Transverse colon (tissue), 4 donors: Measurements from ENCODE around the gene CFAP20DC. TPM values are rescaled to one million over a fixed set of nuclear protein-coding genes. Genes with fewer than 3 reads are reported as not detected.

Experiments
- DNase-seq: peaks from one replicate; pipeline ENCODE4 v3.0.0-alpha.2; 2019
- H3K27ac ChIP-seq, 4 donors: fragments of 200-600 bp; sonication (generic); 2 replicates each; pipeline ENCODE4 v1.5.1; 2016 to 2018; ENCODE audit warnings: inconsistent platforms in 4 of 4
- H3K27me3 ChIP-seq: fragments of 200-600 bp; sonication (generic); 2 replicates; pipeline ENCODE4 v1.5.1; 2017; ENCODE audit warnings: inconsistent platforms
- H3K36me3 ChIP-seq, 4 donors: fragments of 200-600 bp; sonication (generic); 2 replicates each; pipeline ENCODE4 v1.5.1; 2017 to 2019; ENCODE audit warnings: inconsistent platforms in 4 of 4
- H3K4me1 ChIP-seq, 4 donors: fragments of 200-600 bp; sonication (generic); 2 replicates each; pipeline ENCODE4 v1.5.1; 2017 to 2020; ENCODE audit warnings: inconsistent platforms in 4 of 4
- H3K4me3 ChIP-seq, 4 donors: fragments of 200-600 bp; sonication (generic); 1 replicate in 1 of 4; 2 replicates in 3 of 4; pipeline versions ENCODE4 v1.5.1 to v1.6.1; 2017 to 2019; ENCODE audit warnings: inconsistent platforms in 4 of 4
- H3K9me3 ChIP-seq, 2 donors: fragments of 200-600 bp; sonication (generic); 2 replicates each; pipeline ENCODE4 v1.5.1; 2017 to 2019; ENCODE audit warnings: inconsistent platforms in 2 of 2
- EP300 ChIP-seq: sonication (generic); formaldehyde crosslinking; IDR thresholded peaks from one replicate; pipeline ENCODE4 v1.6.1; 2017; ENCODE audit warnings: antibody characterized with exemption, low read depth
- POLR2A ChIP-seq: fragments of 450-650 bp; IDR thresholded peaks from one replicate; pipeline ENCODE4 v1.6.1; 2016; ENCODE audit warnings: antibody characterized with exemption, mild to moderate bottlenecking, moderate library complexity
- POLR2AphosphoS5 ChIP-seq, 3 donors: sonication (generic); formaldehyde crosslinking; IDR thresholded peaks; one replicate each; pipeline ENCODE4 v1.6.1; 2016; ENCODE audit warnings: antibody characterized with exemption in 3 of 3
- WGBS, 2 donors: methylation state at CpG; one replicate each; pipeline ENCODE4 v1.1.5; 2018; ENCODE audit warnings: low coverage in 1 of 2; 5-methylcytosine and 5-hydroxymethylcytosine counted together
- in situ Hi-C, 4 donors: fragments of 200-750 bp; cut with MboI; loops; one replicate each; pipeline versions ENCODE4 v1.15.0 to v1.15.1; 2017; ENCODE audit warnings: low sequenced_read_pairs in 3 of 4, low pct_ligation_motif_present in 1 of 4, low pct_unique_long_range_greater_than_20kb in 1 of 4
- intact Hi-C: fragments of 100-400 bp; cut with DNase I; formaldehyde crosslinking; loops from one replicate; pipeline ENCODE4 v1.15.1; 2023; ENCODE audit warnings: low total_unique reads
- total RNA-seq, 4 donors: library from RNA; depleted of rRNA; stranded (reverse); fragments of >200 nt; gene quantifications; one replicate each; pipeline ENCODE4 v1.1.0, GENCODE V29; 2016
- TF ChIP-seq, protein P1 (sequence below), 5 experiments: fragments of 200-600 bp in 3 of 5; fragments of 450-650 bp in 2 of 5; sonication (generic) in 3 of 5; IDR thresholded peaks; 1 replicate in 2 of 5; 2 replicates in 3 of 5; pipeline ENCODE4 v1.5.1; 2016 to 2017; ENCODE audit warnings: antibody characterized with exemption in 5 of 5, inconsistent platforms in 3 of 5, mild to moderate bottlenecking in 2 of 5, moderate library complexity in 1 of 5

Gene CFAP20DC
- total RNA-seq, 4 donors from 2014 or later: 0.20 to 0.82 TPM; not detected in 2

DNA sequence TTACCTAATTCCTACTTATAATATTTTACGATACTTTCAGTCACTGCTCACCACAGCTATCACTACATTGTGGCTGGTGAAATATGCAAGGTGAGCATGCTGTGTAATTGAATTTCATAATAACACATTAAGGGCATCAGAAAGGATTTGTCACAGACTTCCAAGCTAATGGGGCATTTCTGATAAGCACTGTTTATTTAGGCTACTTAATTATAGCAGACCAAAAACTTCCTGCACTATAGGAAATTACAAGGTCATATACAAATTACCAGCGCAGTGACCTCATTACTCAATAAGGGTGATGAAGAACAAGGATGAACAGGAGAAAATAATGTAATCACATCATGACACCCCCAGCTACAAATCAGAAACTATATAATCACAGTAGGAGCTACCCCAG is 294.7 kb downstream of the CFAP20DC start:
- Histone ChIP-seq H3K36me3 (no peaks in the 10 kb centered on the region), H3K4me3 (no peak overlapping the region), H3K9me3 (no peaks in the 10 kb centered on the region), H3K27me3 (no peaks in the 10 kb centered on the region), H3K27ac (no peak overlapping the region), H3K4me1 (no peaks in the 10 kb centered on the region)
- no peak for DNase-seq
- no peak for TF ChIP-seq EP300
- TF ChIP-seq, protein P1, sequence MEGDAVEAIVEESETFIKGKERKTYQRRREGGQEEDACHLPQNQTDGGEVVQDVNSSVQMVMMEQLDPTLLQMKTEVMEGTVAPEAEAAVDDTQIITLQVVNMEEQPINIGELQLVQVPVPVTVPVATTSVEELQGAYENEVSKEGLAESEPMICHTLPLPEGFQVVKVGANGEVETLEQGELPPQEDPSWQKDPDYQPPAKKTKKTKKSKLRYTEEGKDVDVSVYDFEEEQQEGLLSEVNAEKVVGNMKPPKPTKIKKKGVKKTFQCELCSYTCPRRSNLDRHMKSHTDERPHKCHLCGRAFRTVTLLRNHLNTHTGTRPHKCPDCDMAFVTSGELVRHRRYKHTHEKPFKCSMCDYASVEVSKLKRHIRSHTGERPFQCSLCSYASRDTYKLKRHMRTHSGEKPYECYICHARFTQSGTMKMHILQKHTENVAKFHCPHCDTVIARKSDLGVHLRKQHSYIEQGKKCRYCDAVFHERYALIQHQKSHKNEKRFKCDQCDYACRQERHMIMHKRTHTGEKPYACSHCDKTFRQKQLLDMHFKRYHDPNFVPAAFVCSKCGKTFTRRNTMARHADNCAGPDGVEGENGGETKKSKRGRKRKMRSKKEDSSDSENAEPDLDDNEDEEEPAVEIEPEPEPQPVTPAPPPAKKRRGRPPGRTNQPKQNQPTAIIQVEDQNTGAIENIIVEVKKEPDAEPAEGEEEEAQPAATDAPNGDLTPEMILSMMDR (IDR thresholded peaks at IDR 0.05): no peak
- no peak for TF ChIP-seq POLR2AphosphoS5 (IDR thresholded peaks at IDR 0.05)
- no peak for TF ChIP-seq POLR2A
- WGBS, 2 donors: 90 to 95% methylated on average over 2 of the region's 2 CpGs
- intact Hi-C loops (no loop called here), in situ Hi-C loops (no loop called here)

DNA sequence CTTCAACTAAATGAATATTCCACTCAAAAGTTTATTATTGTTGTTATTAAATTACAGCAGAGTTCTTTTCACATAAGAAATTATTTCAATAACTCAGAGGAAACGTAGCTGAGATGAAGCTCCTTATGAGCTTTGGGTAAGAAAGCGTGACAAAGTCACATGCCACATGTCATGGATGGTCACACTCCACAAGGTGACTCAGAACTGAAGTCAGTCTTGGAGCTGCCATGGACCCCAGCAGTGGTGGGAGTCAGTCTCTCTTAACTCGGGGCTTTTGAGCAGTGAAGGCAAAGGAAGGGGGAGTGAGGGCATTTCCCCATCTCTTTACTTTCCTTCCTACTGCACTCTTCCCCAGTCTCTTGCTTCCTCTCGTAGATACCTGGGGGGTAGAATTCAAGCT is 295.8 kb downstream of the CFAP20DC start:
- intact Hi-C loops: no loop called here

DNA sequence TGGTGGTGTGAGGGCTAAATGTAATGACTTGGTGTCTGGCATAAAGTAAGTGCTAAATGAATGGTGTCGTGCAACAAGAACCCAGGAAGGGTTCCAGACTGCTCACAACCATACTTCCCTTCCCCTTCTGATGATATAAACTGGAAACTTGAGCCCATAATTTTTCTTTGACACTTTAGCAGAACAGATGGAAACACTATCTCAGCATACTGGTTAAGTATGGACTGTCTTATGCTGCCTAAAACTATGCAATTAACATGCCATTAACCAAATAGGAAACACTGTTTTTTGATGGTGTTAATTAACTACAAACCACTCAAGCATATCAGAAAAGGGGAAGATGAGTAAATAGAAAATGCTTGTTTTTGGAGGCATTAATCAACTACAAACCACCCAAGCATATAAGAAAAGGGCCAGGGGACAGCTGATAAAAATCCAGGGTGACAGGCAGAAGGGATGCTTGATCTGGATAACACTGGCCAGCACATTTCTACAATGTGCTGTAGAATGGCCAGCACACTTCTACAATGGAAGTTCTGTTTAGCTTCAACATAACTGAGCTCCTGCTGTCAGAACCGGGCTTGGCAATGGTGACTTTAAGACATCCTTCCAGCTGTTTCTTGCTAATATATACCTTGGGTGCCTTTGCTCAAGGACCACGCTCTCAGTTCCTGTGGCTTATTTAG is 297.8 kb downstream of the CFAP20DC start:
- in situ Hi-C loops: no loop called here
- Histone ChIP-seq H3K4me3 (no peak overlapping the region), H3K36me3 (no peaks in the 10 kb centered on the region), H3K27me3 (no peaks in the 10 kb centered on the region), H3K27ac (no peak overlapping the region), H3K4me1 (no peaks in the 10 kb centered on the region), H3K9me3 (no peaks in the 10 kb centered on the region)
- intact Hi-C loops: no loop called here
- no peak for TF ChIP-seq POLR2AphosphoS5 (IDR thresholded peaks at IDR 0.05)
- TF ChIP-seq POLR2A: no peak
- TF ChIP-seq EP300: no peak
- TF ChIP-seq, protein P1 (IDR thresholded peaks at IDR 0.05): no peak
- no peak for DNase-seq
- WGBS, 2 donors: 76 to 80% methylated on average over 1 to 3 of the region's 3 CpGs

More for the DNA sequence above, 295.8 kb downstream of the CFAP20DC start:
- Histone ChIP-seq H3K36me3 (no peaks in the 10 kb centered on the region), H3K27ac (no peak overlapping the region), H3K9me3 (no peaks in the 10 kb centered on the region), H3K27me3 (no peaks in the 10 kb centered on the region), H3K4me1 (no peaks in the 10 kb centered on the region), H3K4me3 (no peak overlapping the region)
- WGBS, 2 donors: 67 to 68% methylated on average over 4 of the region's 4 CpGs
- in situ Hi-C loops: no loop called here
- TF ChIP-seq POLR2A (no peak), POLR2AphosphoS5 (IDR thresholded peaks at IDR 0.05) (no peak), EP300 (no peak)
- TF ChIP-seq, protein P1 (IDR thresholded peaks at IDR 0.05): no peak
- DNase-seq: no peak

DNA sequence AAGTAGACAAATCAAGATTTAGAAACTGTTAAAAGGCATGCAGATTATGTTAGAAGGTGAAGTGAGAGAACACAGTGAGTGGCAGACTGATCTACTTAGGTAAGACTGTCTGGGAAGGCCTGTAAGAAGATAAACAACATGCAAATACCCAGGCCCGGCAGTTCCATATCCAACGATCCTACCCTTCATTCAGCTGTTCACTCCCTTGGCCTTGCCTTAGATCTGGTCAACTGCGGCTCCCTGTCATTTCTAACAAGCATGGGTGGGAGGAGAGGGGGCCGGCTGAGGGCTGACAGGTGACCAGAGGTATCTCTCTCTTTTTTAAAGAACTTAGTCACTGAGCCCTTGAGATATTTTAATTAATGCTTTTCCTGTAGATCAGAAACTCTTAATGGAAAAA is 298.6 kb downstream of the CFAP20DC start:
- in situ Hi-C loops (no loop called here), intact Hi-C loops (no loop called here)
- no peaks in the 10 kb centered on the region for H3K27me3 ChIP-seq
- no peak overlapping the region for H3K4me3 ChIP-seq
- H3K9me3 ChIP-seq: no peaks in the 10 kb centered on the region
- no peak for DNase-seq
- TF ChIP-seq POLR2A: no peak
- TF ChIP-seq POLR2AphosphoS5 (IDR thresholded peaks at IDR 0.05): no peak
- TF ChIP-seq, protein P1 (IDR thresholded peaks at IDR 0.05): no peak
- TF ChIP-seq EP300: no peak
- 86% methylated on average over 4 of the region's 4 CpGs; no CpG with 5 or more reads in 1 of the 2 donors for WGBS, 2 donors
- no peaks in the 10 kb centered on the region for H3K36me3 ChIP-seq
- H3K4me1 ChIP-seq: no peaks in the 10 kb centered on the region
- H3K27ac ChIP-seq: no peak overlapping the region
